HepG2 (cell line): Measurements from ENCODE around the gene PLPP3. TPM values are rescaled to one million over a fixed set of nuclear protein-coding genes. Genes with fewer than 3 reads are reported as not detected.

ENCODE experiments used
- KLF6 ChIP-seq: IDR thresholded peaks from 2 replicates; pipeline ENCODE4 v1.8.0; 2016; ENCODE audit warnings: missing biosample characterization, missing genetic modification reagents
- MED1 ChIP-seq: sonication (generic); formaldehyde crosslinking; IDR thresholded peaks from 2 replicates; pipeline ENCODE4 v1.4.0; 2020; ENCODE audit warnings: missing genetic modification reagents
- SNAI1 ChIP-seq: sonication (generic); formaldehyde crosslinking; IDR thresholded peaks from 2 replicates; pipeline ENCODE4 v1.5.0; 2020; ENCODE audit warnings: mild to moderate bottlenecking, missing genetic modification reagents, borderline replicate concordance
- TRIM24 ChIP-seq: sonication (generic); formaldehyde crosslinking; IDR thresholded peaks from 2 replicates; pipeline ENCODE4 v1.8.0; 2022; ENCODE audit warnings: mild to moderate bottlenecking, missing genetic modification reagents
- ZNF24 ChIP-seq: fragments of 450-650 bp; IDR thresholded peaks from 2 replicates; pipeline ENCODE4 v1.6.1; 2017; ENCODE audit warnings: antibody characterized with exemption, mild to moderate bottlenecking
- ZNF605 ChIP-seq: sonication (generic); formaldehyde crosslinking; IDR thresholded peaks from 2 replicates; pipeline ENCODE4 v1.8.0; 2022; ENCODE audit warnings: mild to moderate bottlenecking, missing genetic modification reagents
- ZNF891 ChIP-seq: sonication (generic); formaldehyde crosslinking; IDR thresholded peaks from 2 replicates; pipeline ENCODE4 v1.5.0; 2020; ENCODE audit warnings: mild to moderate bottlenecking, missing genetic modification reagents
- polyA plus RNA-seq, 8 experiments: library from polyadenylated mRNA; depleted of rRNA in 3 of 8; stranded (reverse) in 7 of 8; unstranded in 1 of 8; fragments of >200 nt; fragmentation: Illumina TruSeq in 4 of 8; extraction: Trizol in 4 of 8; gene quantifications; 2 replicates each; pipeline versions ENCODE4 v1.2.1 to v1.2.3, GENCODE V29; 2011 to 2016; ENCODE audit warnings: low read depth in 4 of 8, missing spikeins in 1 of 8, mixed read lengths in 1 of 8; ENCODE audit not compliant: insufficient read depth in 1 of 8
- total RNA-seq, 5 experiments: library from RNA; depleted of rRNA; stranded (reverse); fragments of >200 nt; fragmentation: Illumina TruSeq; extraction: Trizol; gene quantifications; 2 replicates each; pipeline ENCODE4 v1.2.3, GENCODE V29; 2016; ENCODE audit warnings: low read depth in 1 of 5
- TF ChIP-seq, protein P1 (sequence below), 2 experiments: sonication (generic) in 1 of 2; formaldehyde crosslinking in 1 of 2; IDR thresholded peaks; 2 replicates each; pipeline versions ENCODE4 v1.6.1 to v1.9.0; 2014 to 2022; ENCODE audit warnings: antibody characterized with exemption in 1 of 2, borderline replicate concordance in 1 of 2, inconsistent platforms in 1 of 2, low read depth in 1 of 2, missing genetic modification reagents in 1 of 2
- TF ChIP-seq, protein P2 (sequence below): IDR thresholded peaks from 2 replicates; pipeline ENCODE4 v1.6.1; 2016
- TF ChIP-seq, protein P3 (sequence below): sonication (generic); formaldehyde crosslinking; IDR thresholded peaks from 2 replicates; pipeline ENCODE4 v1.4.0; 2020; ENCODE audit warnings: missing genetic modification reagents; ENCODE audit errors: not compliant biosample characterization
- TF ChIP-seq, protein P4 (sequence below): sonication (generic); formaldehyde crosslinking; IDR thresholded peaks from 2 replicates; pipeline ENCODE4 v1.5.1; 2020; ENCODE audit warnings: missing genetic modification reagents, mild to moderate bottlenecking, borderline replicate concordance
- TF ChIP-seq, protein P5 (sequence below): fragments of 450-650 bp; IDR thresholded peaks from 2 replicates; pipeline ENCODE4 v1.6.1; 2017; ENCODE audit warnings: mild to moderate bottlenecking
- TF ChIP-seq, protein P6 (sequence below): sonication (generic); formaldehyde crosslinking; conservative IDR thresholded peaks from 2 replicates; pipeline ENCODE4 v1.8.0; 2022; ENCODE audit warnings: missing genetic modification reagents

The PLPP3 gene
- total and polyA plus RNA-seq, 2 of the 13 experiments (the other 11 are each of a cell fraction or from before 2014, with no cell fraction given): 49.7 to 65.8 TPM

DNA sequence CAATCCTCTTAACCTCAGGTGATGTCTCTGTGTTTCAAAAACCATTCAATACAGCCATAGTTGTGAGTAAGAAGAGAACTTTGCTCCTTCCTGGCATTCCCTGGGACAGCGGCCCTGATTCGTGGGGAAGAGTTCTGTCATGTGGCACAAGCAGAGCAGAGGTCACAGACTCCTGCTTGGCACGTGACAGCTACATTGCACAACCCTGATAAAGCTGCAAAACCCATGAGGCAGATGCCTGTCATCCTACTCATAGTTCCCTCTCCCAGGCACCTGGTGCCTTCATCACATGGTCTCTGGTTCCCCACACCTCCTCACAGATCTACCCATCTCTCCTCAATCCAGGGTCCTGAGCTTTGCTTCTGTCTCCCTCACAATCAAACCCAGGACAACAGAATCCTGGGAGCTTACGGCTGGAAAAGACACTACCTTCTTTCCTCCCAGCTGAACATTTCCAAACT, 70.8 kb downstream of the PLPP3 start (continued):
- TF ChIP-seq, protein P1, sequence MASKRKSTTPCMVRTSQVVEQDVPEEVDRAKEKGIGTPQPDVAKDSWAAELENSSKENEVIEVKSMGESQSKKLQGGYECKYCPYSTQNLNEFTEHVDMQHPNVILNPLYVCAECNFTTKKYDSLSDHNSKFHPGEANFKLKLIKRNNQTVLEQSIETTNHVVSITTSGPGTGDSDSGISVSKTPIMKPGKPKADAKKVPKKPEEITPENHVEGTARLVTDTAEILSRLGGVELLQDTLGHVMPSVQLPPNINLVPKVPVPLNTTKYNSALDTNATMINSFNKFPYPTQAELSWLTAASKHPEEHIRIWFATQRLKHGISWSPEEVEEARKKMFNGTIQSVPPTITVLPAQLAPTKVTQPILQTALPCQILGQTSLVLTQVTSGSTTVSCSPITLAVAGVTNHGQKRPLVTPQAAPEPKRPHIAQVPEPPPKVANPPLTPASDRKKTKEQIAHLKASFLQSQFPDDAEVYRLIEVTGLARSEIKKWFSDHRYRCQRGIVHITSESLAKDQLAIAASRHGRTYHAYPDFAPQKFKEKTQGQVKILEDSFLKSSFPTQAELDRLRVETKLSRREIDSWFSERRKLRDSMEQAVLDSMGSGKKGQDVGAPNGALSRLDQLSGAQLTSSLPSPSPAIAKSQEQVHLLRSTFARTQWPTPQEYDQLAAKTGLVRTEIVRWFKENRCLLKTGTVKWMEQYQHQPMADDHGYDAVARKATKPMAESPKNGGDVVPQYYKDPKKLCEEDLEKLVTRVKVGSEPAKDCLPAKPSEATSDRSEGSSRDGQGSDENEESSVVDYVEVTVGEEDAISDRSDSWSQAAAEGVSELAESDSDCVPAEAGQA (IDR thresholded peaks at IDR 0.05; ENCODE audit: low read depth): peak; percentile 53; the same call in 1 of the 2 replicates
- TF ChIP-seq, protein P1 (CRISPR knock-in tag; IDR thresholded peaks at IDR 0.05; ENCODE audit: borderline replicate concordance): peak; percentile 42; the same call in 1 of the 2 replicates
- TF ChIP-seq KLF6 (CRISPR knock-in tag): peak; percentile 98
- peak; percentile 98 for TF ChIP-seq MED1 (CRISPR knock-in tag)
- TF ChIP-seq, protein P2, sequence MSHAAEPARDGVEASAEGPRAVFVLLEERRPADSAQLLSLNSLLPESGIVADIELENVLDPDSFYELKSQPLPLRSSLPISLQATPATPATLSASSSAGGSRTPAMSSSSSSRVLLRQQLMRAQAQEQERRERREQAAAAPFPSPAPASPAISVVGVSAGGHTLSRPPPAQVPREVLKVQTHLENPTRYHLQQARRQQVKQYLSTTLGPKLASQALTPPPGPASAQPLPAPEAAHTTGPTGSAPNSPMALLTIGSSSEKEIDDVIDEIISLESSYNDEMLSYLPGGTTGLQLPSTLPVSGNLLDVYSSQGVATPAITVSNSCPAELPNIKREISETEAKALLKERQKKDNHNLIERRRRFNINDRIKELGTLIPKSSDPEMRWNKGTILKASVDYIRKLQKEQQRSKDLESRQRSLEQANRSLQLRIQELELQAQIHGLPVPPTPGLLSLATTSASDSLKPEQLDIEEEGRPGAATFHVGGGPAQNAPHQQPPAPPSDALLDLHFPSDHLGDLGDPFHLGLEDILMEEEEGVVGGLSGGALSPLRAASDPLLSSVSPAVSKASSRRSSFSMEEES (CRISPR knock-in tag): peak; percentile 100
- TF ChIP-seq, protein P3, sequence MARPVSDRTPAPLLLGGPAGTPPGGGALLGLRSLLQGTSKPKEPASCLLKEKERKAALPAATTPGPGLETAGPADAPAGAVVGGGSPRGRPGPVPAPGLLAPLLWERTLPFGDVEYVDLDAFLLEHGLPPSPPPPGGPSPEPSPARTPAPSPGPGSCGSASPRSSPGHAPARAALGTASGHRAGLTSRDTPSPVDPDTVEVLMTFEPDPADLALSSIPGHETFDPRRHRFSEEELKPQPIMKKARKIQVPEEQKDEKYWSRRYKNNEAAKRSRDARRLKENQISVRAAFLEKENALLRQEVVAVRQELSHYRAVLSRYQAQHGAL (CRISPR knock-in tag): peak; percentile 27
- 0 out of 2 replicates have a peak, but pooled peaks have one; percentile 75 for TF ChIP-seq SNAI1
- TF ChIP-seq TRIM24: peak; percentile 75; the same call in 1 of the 2 replicates
- peak; percentile 87 for TF ChIP-seq ZNF605 (CRISPR knock-in tag)
- TF ChIP-seq, protein P4, sequence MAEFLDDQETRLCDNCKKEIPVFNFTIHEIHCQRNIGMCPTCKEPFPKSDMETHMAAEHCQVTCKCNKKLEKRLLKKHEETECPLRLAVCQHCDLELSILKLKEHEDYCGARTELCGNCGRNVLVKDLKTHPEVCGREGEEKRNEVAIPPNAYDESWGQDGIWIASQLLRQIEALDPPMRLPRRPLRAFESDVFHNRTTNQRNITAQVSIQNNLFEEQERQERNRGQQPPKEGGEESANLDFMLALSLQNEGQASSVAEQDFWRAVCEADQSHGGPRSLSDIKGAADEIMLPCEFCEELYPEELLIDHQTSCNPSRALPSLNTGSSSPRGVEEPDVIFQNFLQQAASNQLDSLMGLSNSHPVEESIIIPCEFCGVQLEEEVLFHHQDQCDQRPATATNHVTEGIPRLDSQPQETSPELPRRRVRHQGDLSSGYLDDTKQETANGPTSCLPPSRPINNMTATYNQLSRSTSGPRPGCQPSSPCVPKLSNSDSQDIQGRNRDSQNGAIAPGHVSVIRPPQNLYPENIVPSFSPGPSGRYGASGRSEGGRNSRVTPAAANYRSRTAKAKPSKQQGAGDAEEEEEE (CRISPR knock-in tag): no peak
- TF ChIP-seq, protein P5, sequence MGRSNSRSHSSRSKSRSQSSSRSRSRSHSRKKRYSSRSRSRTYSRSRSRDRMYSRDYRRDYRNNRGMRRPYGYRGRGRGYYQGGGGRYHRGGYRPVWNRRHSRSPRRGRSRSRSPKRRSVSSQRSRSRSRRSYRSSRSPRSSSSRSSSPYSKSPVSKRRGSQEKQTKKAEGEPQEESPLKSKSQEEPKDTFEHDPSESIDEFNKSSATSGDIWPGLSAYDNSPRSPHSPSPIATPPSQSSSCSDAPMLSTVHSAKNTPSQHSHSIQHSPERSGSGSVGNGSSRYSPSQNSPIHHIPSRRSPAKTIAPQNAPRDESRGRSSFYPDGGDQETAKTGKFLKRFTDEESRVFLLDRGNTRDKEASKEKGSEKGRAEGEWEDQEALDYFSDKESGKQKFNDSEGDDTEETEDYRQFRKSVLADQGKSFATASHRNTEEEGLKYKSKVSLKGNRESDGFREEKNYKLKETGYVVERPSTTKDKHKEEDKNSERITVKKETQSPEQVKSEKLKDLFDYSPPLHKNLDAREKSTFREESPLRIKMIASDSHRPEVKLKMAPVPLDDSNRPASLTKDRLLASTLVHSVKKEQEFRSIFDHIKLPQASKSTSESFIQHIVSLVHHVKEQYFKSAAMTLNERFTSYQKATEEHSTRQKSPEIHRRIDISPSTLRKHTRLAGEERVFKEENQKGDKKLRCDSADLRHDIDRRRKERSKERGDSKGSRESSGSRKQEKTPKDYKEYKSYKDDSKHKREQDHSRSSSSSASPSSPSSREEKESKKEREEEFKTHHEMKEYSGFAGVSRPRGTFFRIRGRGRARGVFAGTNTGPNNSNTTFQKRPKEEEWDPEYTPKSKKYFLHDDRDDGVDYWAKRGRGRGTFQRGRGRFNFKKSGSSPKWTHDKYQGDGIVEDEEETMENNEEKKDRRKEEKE: no peak
- TF ChIP-seq ZNF24: no peak
- TF ChIP-seq, protein P6, sequence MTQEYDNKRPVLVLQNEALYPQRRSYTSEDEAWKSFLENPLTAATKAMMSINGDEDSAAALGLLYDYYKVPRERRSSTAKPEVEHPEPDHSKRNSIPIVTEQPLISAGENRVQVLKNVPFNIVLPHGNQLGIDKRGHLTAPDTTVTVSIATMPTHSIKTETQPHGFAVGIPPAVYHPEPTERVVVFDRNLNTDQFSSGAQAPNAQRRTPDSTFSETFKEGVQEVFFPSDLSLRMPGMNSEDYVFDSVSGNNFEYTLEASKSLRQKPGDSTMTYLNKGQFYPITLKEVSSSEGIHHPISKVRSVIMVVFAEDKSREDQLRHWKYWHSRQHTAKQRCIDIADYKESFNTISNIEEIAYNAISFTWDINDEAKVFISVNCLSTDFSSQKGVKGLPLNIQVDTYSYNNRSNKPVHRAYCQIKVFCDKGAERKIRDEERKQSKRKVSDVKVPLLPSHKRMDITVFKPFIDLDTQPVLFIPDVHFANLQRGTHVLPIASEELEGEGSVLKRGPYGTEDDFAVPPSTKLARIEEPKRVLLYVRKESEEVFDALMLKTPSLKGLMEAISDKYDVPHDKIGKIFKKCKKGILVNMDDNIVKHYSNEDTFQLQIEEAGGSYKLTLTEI (CRISPR knock-in tag): no peak
- TF ChIP-seq ZNF891: peak; percentile 92; the same call in 1 of the 2 replicates
